NCI-H82 (cell line): ENCODE results near the gene SLC25A13.

Source experiments
- DNase-seq: peaks from one replicate; lab custom pipeline; 2025; lab: John Stamatoyannopoulos, UW

SLC25A13 gene

DNA sequence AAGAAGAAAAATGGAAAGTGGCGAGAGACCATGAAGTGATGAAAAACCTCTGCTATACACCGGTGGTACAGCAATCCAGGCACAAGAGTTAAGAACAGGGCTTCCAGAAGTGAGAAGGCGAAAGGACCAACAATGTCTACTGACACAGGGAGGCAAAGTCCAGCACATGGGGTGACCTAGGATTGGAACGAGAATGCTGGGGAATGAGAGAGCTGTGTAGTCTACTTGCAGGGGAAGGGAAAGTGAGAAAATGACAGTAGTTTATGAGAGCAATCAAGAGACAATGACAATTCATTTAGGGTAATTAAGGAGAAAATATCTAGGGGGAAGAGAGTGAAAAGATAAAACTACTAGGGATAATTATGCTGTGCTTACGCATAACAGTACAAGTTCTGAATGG, 169.2 kb downstream of the SLC25A13 start:
- no peak for DNase-seq

DNA sequence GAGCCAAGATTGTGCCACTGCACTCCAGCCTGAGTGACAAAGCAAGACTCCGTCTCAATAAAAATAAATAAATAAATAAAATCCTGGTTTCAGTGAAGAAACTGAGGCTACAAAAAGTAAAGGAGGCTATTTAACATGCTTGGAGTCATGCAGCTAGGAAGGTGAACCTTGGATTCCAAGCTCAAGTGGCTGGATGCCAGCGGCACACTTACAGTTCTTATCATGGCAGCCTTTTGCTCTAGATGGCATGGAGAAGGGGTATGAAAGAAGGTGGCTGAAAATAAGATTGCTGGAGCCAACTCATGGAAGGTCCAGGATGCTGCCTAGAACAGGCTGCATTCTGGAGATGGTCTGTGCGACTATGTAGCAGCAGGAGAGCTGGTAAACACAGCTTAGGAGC, 170.0 kb downstream of the SLC25A13 start:
- no peak for DNase-seq

DNA sequence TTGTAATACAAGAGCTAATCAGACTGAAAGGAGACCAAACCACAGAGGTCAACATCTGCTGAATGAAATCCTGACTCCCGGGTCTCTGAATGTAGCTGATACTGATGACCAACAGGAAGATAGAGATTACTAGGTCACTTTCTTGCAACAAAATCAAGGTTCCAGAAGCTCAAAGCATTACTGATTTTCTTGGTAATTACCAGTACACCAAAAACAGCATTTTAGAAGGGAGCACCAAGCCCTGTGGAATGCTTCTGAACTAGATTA, 177.7 kb downstream of the SLC25A13 start:
- DNase-seq: no peak

DNA sequence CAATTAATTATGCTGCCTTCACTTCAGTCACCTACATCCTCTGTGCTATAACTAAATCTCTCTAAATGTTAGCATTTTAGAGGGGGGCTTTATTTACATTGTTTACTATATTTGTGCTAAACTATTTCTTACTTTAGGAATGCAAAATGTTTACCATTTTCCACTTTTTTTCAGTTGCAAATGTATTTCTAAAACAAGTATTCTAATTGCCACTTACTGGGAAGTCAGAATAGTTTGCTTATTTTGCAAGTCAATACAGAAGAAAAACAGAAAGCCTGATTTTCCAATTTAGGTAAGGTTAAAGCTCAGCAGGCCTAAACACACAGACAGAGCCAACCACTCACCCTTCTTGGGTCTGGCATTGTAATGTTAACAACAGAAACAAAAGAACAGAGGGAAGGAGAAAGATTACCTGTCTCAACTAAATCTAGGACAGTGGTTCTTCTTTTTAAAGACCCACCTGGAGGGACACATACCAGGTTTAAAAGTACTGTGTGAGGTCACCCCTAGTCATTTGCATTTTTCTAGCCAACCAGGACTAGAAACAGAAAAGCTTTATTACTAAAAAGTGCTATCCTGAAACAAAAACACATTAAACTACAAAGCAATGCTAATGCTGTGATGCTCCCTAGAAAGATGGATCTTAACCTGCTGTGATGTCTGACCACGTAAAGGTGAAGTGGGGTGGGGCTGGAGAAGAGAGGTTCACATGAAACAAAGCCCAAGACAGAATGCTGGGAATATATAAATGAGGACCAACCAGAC, 178.2 kb downstream of the SLC25A13 start:
- DNase-seq: no peak

DNA sequence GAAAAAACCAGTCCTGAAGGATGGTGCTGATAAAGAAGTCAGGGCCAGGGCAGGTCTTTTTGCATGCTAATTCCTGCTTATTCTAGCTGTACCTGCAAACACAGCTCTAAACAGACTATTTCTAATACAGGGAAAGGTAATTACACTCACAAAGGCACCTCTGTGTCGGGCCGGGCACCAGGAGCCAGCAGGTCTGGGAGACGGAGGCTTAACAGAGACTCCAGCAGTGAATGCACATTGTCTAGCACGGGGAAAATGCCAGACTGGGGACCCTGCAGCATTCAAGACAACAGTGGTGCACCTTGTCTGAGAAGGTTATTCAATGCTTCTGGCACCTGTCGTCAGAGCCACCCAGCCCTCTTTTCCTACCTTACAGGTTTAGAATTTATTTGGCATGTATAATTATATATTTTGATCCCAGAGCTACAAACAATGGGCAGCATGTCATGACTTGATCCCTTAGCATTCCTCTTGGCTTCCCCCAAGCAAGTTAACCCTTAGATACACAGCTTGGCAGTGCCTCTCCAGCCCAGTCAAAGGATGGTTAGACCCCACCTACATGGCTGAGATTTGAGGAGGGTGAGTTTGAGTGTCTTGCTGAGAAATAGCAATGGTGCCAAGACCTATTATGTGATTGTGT, 185.2 kb downstream of the SLC25A13 start:
- no peak for DNase-seq

DNA sequence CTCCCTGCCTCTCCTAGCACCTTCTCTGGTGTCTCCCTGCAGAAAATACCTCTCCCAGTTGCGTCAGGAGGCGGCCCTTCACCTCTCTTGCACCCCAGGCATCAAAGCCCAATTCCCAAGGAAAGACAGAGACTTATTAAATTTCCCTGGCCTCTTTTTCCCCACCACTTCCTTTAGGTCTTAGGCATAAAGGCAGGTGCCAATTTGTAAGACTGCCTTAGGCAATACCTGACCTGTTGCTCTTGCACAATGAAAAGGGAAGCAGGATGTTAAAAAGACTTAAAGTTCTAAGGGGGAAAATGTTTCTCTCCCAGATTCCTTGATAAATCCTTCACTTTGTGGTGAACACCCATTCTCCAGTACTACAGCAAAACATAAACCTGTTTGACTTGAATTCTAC, 186.7 kb downstream of the SLC25A13 start:
- no peak for DNase-seq

DNA sequence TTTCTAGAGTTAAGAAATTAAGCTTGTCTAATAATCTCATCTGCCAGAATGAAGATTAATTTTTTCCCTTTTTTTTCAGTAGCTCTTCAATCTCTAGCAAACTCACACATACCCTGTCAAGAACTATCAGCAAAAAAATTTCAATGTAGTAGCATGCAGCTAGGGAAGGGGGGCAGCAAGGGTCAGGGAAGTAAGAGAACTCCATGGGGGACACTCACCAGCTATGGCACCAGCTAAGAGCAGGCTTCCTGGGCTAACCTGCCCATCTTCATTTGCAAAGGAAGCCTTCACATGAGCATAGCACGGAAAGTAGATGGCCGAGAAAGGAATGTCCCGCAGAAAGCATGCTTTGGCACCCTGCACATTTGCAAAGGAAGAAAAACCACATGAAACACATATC, 190.4 kb downstream of the SLC25A13 start:
- DNase-seq: peak; percentile 21

DNA sequence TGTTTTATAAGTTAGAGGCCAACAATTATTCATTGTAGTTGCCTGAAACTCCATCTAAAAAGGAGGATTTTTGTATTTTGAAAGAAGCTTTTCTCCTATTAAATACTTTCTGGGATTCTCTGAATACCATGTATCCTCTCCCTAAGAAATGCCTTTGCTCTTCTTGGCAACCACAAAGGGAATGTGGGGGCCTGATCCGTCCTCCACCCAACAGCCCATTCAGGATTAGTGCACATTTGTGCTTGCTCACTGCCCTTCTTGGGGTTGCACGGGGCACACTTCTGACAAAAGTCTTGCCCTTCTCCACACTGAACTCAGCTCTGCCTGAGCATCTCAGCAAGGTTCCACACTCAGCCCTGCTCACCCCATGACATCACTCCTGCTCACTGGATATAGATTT, 194.2 kb downstream of the SLC25A13 start:
- DNase-seq: no peak

DNA sequence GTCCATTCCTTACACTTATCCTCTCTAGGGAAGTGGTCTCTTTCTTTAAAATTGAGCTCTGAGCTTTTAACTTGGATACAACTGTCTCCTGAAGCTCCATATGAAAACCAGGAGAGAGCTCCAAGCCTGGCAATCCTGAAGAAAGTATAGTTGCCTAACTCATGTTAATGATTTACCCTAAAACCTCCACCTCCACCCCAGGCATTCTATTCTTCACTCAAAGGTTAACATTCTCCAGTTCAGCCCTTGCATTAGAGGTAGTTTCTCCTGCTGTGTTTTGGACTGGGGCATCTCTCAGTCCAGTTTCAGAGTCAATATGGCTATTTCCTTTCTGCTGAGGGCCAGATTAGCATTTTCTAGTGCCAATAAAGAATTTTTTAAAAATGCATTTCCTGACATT, 195.5 kb downstream of the SLC25A13 start:
- no peak for DNase-seq

DNA sequence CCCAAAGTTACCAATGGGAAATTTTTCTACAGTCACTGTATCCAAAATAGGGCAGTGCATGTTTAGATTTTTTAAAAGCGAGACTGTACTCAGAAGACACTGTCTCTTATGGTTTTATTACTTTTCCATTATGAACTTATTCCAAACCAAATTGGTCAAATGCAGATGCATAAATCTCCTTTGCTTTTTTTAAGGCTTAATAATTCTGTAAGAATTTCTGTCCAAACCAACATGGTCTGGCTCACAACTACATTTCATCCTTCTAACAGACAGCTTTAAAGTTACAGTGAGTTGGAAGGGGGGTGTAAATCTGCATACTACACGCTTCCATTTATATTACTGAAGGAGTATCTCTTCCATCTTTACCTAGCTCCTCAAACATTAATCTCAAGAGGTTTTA, 199.2 kb downstream of the SLC25A13 start:
- DNase-seq: no peak

DNA sequence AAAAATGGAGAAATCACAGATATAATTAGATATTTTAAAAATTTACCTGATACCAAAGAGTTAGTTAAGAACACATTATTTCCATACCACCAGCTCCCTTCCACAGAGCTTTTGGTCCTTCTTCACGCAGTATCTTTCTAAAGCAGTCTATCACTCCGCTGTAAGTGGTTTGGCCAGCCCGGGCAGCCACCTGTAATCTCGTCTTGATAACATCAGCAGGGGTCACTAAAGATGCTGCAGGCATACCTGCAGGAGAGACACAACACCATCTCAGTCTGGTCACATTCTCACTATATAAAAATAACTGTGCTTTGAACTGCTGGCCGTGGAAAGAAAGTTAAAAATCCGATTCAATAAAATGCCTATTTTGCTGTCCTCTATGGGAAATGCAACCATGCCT, 200.1 kb downstream of the SLC25A13 start:
- DNase-seq: no peak

DNA sequence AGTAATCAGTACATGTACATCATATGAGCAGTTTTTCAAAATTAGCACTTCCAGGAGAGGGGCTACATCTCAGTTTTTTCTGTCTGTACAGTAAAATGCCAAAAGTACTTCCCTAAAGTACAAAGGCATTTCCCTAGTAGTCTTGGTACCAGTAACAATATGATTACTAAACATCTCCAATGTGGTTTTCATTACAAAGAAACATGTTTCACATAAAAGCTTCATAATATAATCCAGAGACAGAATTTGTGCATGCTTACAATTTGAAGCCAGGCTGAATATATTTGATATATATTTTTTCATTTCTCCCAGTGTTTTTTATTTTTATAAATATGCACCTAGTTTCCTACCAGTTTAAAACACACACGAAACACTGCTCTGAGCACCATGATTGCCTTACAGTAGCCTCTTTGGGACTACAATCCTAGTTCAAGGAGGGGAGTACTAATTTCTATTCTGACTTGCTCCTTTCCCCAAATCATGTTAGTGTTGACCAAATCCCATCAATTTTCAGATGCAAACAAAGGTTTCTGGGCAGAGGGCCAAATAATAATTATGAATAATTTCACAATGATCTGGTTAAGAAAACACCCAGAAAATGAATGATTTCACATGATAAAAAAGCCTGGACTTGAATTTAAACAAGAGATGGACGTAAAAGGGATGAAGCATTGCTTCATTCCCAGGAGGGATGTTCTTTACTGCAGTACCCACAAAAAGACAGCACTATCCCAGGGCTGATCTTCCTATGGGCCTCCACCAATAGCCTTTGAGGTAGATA, 201.3 kb downstream of the SLC25A13 start:
- no peak for DNase-seq

DNA sequence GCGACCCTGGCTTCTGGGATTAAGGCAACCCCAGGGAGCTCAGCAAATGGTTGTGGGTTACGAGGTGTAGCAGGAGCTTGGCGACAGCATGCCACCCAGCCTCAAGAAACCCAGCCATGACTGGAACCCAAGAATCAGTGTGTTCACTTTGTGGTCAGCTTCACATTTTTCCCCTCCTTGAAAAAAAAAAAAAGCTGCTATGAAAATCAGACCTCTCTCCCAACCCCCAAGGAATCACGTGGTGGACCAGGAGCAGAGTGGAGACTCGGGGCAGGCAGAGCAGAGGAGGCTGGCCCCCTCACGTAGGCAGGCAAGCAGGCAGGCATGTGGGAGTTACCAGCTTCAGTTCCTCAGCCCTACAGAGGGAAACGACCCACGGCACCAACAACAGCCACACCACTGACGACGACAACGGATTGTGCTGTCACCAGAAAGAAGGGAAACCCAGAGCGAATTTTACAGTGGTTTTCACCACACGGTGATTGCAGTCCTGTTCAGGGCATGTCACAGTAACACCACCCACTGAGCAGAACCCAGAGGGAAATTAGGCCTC, 203.4 kb downstream of the SLC25A13 start:
- no peak for DNase-seq

DNA sequence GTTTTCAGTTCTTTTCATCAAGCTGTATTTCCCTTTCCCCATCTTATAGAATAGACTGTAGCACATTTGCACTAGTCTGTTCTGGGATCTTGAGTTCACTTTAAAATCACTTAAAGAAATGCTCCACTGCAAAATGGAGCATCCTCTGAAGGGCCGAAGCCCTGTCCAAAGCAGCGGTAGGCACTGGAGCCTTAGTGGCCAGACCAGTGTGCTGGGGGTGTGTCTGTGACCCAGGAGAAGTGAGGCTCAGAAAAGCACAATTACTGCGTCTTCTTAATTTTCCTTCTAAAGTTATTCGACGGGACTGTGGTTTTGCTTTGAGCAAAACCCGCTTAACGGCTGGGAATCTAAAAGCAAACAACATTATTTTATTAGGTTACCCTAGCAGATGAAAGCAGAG, 205.7 kb downstream of the SLC25A13 start:
- no peak for DNase-seq

DNA sequence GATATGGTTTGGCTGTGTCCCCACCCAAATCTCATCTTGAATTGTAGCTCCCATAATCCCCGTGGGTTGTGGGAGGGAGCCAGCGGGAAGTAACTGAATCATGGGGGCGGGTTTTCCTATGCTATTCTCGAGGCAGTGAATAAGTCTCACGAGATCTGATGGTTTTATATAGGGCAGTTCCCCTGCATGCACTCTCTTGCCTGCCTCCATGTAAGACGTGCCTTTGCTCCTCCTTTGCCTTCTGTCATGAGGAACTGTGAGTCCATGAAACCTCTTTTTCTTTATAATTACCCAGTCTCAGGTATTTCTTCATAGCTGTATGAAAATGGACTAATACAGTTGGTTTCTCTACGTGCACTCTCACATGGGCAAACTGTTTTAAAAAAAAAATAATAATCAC, 207.7 kb downstream of the SLC25A13 start:
- no peak for DNase-seq

DNA sequence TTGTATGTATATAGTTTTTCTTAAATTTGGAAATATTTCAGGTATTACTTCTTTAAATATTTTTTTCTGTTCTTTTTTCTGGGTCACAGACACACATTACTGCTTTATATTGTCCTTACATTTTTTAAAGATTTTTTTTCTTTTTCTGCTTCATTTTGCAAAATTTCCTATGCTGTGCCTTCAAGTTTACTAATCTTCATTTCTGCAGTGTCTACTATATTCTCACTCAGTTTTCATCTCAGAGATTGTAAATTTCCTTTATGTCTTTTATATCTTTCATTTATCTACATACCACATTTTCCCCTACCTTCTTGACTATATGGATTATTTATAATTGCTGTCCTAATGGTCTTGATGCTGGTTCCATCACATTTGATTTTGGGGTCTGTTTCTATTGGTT, 210.5 kb downstream of the SLC25A13 start:
- DNase-seq: no peak

DNA sequence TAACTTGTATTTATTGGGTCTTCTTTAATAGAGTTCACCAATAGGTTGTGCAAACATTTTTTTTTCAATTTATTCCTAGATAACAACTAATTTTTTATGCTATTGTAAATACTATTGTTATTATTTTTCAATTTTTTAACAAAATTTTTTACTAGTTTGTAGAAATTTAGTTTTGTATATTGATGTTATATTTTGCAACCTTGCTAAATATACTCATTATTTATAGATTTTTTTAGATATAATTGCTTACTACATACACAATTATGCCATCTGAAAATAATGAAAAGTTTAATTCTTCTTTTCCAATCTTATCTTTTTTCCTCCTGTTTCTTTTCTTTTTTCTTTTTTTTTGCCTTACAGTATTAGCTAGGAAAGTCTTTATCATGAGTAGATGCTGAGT, 216.9 kb downstream of the SLC25A13 start:
- DNase-seq: no peak

DNA sequence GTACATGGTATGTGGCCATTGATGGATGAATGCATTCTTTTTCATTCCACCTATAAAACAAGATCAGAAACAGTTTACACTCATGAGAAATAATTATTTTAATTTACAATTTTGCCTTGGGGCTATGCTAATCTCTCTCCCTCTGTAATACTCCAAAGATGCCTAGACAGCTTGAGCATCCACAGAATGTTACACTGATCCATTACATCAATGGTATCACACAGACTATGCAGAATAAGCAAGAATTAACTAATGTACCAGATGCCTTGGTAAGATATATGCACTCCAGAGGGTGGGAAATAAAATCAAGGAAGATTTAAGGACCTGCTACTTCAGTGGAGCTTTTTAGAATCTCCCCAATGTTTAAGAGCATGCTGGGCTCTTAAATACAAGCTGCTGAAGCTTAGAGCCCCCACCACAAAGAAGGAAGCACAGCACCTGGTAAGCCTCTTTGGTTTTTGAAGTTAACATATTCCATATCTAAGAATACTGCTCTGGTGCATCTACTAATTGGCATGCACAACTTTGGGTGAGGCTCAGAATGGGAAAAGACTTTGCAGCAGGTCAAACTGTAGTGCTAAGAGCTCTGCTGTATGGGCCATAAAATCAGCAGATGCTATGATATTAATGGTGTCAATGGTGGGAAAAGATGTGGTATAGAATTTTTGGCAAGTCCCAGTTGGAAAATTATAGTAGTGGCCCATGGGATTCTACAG, 219.6 kb downstream of the SLC25A13 start:
- DNase-seq: no peak

DNA sequence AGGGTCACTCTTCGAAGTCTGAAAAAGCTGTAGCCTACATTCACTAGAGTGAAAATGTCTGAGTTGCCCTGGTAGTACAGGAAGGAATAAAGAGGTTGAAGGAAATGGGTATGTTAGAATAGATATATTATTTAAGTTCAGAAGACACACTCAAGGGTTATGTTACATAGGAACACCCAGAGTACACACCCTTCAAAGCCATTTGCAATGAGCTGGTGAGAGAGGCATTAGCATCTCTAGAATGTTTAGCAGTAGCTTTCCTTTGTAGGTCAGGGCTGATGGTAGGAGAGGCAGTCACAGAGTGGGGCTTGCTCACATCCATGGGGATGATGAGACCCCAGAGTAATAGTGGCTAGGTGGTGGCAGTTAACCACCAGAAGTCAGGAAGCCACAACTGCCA, 221.2 kb downstream of the SLC25A13 start:
- no peak for DNase-seq

DNA sequence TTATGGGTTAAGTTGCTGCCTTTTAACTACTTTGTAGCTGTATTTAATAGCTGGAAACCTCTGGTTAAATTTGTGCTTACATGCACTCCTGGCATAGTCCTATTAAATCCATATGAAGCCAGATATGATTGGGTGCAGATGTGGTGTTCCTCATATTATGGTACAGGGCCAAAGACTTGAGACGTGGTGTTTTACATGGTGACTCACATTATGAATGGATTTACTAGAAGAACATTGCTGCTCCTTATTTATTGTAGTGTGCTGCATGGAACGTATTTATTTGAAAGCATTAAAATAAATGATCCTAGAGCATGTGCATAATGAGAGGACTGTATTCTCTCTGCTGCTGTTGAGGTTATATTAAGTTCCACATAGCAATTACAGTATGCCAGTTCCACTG, 224.1 kb downstream of the SLC25A13 start:
- no peak for DNase-seq

DNA sequence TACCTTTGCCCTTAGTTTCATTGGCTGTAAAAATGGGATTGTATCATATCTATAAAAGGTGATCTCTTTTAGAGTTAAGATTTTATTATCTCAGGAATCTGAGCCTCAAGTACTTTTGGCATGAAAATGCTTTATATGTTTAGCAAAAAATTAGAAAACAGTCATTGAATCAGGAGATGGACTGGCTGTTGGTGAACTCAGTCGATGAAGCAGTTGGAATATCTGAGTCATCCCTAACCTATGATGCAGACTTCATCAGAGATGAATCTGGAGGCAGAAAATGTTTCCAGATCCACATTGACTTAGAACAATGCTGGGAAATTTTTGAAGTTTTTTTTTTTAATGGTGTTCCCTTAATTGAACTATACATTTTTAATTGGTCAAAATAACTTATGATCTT, 228.5 kb downstream of the SLC25A13 start:
- DNase-seq: no peak

DNA sequence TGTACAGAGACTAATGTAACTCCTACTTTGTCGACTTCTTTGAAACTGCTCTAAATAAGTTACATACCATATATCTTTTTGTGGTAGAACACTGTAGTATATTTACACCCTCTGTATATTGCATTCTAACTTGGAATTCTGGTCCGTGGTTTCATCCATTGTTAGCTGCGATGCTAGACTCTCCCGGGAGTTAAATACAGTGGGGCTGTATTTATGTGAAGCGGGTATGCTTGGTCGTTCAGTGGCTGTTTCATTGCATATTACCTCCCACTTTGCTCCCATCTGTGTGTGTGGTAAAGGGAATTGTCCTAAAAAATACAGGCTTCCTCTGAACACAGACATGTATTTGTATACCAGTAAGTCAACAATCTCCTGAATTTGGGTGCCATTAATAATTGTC, 231.1 kb downstream of the SLC25A13 start:
- no peak for DNase-seq

DNA sequence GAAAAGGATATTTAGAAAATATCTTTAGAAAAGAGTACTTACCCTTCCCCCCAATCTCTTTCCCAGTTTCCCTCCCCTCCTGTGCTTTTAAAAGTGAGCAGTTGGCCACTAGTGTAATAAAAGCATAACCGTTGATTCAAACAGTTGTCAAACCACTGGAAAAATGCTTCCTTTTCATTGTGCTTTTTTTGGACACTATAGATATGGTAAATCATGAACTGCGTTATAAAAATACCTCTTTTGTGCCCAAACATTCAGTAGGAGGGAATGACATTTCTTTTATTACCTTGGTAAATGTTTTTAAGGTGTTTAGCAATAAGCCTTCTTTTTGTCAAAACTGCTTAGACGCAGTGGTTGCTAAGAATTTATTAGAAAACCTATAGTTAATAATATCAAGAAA, 232.4 kb downstream of the SLC25A13 start:
- DNase-seq: no peak
